A673 (cell line): ENCODE measurements around the gene MST1.

Source experiments
- CTCF ChIP-seq: fragments of 300-800, 200-600 bp; sonication (generic); conservative IDR thresholded peaks from 2 replicates; pipeline ENCODE4 v1.5.1; 2017; ENCODE audit warnings: low read depth, mild to moderate bottlenecking, antibody characterized with exemption, low read length, moderate library complexity, mixed read lengths
- EZH2 ChIP-seq: fragments of 200-600 bp; sonication (generic); IDR thresholded peaks from 2 replicates; pipeline ENCODE4 v1.6.1; 2017; ENCODE audit warnings: borderline replicate concordance, low read depth, mild to moderate bottlenecking, mixed read lengths, antibody characterized with exemption, low read length; ENCODE audit not compliant: poor library complexity, severe bottlenecking

GRCh38 chr3:49667701-49668413 lies 21.4 kb downstream of the MST1 start:
- TF ChIP-seq CTCF, result no peak
- no peak for TF ChIP-seq EZH2
